HG03442 (cell line): ENCODE data around the gene CD79B.
A peak's percentile ranks its signal among the peaks of the same experiment; 100 is the strongest.

Experiments
- ATAC-seq: cut with Tn5 transposase; IDR thresholded peaks from one replicate; pipeline ENCODE4 v1.9.1; 2021; ENCODE audit warnings: mild to moderate bottlenecking, moderate library complexity; ENCODE audit not compliant: unreplicated experiment

CD79B gene

DNA sequence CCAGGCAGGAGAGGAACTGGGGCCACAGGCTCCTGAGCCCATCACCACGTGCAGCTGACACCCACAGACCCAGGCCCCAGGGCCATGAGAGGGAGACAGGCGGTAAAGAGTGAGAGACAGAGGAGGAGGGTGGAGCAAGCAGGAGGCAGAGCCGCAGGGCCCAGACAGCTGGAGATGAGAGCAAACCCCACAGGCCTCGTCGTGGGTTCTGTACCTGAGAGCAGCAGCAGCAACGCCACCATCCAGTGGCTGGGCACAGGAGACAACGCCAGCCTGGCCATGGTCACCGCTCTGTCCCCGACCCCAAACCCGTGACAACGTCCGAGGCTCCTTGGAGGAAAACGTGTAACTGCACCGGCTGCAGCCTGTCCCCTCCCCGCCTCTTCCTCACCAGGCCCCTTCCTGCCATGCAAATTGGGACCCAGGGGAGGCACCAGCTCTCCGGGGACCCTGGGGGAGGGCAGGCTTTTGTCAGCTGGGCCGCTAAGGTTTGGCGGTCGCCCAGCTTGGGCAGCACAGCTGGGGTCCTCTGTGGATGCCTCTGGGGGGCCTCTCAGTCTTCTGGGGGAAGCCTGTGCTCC lies at the start of gene CD79B:
Gene CD79B, minus strand, starts transcription at position 351 of the 581 bp plus-strand sequence. Its CDS starts 70 bp downstream, at position 281.
- ATAC-seq = peak; percentile 65

DNA sequence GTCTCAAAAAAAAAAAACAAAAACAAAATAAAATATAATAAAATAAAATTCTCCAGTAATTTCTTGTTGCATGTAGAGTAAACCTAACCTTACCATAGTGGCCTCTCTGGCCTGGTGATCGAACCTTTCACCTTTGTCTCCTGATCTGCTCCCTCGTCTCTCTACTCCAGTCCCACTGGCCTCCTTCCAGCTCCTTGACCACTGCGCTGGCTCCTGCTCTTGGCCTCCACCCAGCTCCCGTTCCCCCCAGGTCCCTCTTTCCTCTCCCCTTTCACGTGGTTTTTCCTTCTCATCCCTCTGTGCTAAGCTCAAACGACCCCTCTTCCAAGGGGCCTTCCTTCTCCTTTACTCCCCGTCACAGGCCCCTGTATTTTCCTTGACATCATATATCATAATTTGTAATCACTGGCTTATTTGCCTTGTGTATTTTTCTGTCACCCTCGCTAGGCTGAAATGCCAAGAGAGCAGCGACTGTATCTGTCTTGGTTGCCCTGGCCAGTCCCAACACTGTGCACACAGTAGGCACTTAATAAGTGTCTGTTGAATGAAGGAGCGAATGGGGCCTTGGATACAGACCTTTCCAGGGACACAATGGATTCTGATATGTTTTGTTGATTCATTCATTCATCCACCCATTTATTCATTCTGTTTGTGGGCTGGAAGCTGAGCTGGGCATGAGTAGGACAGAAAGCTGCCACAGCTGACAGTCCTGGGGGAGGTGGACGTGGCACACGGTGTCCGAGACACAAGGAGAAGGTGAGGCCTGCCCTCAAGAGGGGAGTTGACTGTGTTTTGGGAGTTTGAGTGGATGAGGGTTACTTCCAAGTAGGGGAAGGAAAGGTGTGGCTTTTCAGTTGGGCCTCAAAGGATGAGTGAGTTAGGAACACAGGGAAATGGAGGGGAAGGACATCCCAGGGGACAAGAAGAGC lies 46.4 kb upstream of the CD79B start:
- no peak for ATAC-seq

DNA sequence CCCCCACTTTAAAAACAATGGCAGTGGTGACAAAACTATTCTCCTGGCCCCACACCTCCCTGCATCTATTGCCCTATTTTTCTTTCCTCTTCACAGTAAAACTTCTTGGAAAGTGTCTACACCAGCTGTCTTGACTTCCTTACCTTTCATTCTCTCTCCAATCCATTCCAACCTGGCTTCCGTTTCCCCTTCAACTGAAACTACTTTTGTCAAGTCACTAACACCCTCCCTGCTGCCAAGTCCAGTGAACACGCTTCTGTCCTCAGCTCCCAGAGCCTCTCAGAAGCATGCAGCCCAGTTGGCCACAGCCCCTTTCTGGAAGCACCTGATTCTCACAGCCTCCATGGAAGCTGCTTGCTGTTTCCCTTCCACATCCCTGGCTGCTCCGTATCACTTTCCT lies 44.6 kb upstream of the CD79B start:
- ATAC-seq = no peak

DNA sequence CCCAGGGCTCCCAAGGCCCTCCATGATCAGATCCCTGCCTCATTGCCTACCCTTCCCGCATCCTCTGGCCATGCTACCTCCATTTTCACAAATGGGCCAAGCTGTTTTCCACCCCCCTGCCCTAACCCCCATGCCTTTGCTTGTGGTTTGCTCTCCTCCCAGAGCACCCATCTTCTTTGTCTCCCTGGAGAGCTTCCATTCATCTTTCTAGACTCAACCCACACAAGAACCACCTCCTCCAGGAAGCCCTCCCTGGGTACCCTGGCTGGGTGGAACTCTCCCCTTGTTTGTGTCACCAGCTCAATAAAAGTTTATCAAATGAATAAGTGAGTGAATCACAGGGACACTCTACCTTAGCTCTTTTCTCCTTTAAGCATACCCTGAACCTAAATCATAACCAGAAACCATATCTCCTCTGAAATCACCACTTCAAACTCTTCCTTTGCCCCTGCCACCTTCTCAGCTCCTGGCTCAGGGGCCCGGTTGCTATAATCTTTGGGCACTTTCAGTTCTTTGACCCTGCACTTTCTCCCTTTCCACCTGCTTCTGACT lies 43.5 kb upstream of the CD79B start:
- no peak for ATAC-seq

DNA sequence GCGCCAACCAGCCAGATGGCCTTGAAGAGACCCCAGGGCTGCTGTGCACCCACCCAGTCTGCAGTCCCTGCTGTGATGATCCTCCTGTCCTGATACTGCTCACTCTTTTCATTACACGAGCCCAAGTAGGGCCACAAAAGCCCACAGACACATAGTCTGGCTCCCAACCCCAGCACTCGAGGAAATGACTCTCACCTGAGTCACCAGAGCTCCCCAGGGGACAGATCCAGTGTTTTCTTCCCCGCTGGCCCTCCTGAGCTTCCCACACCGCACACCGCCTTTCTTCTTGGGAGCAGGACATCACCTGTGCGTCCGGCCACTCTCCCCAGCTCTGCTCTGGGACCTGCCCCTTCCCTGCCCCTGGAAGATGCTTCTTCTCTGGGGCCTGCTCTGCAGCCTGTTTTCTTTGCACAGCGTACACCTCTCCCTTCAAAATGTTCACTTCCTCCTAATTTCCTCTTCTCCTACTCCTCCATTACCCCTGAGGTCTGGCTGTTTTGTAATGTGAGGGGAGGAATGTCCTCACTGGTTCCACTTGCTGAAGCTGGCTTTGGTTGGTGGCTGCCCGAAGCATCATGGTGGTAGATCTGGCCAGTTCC lies 42.6 kb upstream of the CD79B start:
- ATAC-seq = no peak

DNA sequence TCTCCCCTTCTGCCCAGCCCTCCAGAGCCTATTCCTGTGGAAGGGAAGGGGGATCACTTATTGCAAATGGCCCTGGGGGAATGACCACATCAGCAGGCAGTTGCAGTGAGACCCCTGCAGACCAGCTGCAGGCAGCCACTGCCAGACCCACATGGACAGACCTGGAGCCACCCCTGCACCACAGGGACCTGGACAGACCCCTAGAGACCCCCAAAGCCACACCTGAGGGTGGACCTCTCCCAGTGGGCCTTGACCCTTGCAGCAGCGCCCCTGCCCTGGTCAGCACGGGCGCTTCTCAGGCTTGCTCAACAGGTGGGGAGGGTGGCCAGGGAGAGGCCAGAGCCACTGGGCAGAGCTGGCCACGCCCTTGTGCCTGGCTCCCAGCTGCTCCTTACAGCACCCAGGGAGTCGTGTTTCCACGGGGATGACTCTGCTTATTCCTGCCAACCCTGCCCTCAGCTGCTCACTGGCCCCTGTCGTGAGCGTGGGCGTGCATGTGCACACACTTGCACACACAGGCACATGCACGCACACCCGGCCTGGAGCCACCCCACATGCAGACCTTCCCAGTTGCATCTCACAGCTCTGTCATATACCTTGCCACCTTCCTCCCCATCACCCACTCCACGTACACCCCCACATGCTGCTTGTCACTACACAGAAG lies 41.9 kb upstream of the CD79B start:
- no peak for ATAC-seq

DNA sequence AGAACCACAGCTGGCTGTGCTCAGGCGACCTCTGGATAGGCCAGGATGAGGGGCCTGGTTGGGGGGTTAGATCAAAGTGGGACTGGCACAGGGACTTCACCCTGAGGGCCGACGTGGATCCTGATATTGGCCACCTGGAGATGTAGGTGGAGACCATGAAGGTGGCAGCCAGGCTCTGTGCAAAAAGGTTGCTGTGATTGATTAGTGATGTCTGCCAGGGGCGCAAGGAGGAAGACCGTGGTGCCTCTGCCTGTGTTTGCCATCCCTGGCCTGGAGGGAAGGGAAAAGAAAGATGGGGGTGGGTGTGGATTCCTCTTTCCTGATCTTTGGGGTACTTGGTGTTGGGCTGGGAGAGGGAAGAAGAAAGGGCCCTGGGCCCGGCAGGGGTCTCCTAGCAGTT lies 41.1 kb upstream of the CD79B start:
- no peak for ATAC-seq

DNA sequence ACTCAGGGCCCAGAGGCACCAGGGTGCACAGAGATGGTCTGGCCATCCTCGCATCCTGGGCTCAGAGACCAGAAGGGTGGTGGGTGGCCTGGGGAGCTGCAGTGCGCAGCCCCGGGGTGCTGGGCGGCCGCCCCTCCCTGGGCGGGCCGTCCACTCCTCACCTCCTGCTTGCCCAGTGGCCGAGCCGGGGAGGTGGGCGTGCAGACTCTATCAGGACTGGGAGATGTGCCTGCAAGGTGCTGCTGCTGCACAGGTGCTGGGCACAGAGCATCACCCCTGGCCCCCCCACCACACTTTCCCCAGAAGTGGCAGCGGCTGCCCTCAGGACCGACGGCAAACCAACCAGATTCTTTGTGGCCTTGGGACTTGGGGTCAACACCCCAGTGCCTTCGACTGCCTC lies 40.7 kb upstream of the CD79B start, which contains the start of gene SCN4A:
Gene SCN4A, minus strand, starts transcription at position 123 of the 400 bp plus-strand sequence. Its CDS starts 77 bp downstream, at position 46.
- no peak for ATAC-seq

DNA sequence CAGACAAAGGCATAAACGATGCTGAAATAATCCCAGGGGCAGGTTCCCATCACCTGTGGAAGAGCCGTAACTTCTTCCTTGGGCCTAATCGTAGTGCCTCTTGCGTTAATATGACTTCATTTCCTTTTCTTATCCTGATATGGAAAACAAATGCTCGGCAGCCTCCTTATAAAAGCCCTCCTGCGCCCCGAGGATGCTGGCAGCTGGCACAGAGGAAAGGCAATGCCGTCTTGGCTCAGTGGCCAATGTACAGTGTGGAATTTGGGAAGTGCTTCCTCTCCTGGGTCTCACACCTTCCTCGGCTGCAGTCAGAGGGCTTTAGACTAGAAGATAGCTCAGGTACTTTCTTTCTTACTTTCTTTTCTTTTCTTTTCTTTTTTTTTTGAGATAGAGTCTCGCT lies 37.1 kb upstream of the CD79B start:
- no peak for ATAC-seq

DNA sequence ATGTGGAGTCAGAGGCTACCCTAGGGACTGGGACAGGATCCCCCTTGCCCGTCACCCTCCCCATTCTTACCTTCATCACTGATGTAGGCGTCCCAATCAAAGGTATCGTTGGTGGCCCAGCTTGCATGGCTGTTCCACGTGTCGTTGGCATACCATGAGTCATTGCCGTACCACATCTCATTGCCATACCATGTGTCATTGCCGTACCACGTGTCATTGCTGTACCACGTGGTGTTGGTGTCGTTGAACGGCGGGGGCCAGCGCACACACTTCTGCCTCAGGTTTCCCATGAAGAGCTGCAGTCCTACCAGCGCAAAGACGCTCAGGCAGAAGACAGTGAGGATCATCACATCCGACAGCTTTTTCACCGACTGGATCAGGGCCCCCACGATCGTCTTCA lies 35.8 kb upstream of the CD79B start:
- no peak for ATAC-seq

DNA sequence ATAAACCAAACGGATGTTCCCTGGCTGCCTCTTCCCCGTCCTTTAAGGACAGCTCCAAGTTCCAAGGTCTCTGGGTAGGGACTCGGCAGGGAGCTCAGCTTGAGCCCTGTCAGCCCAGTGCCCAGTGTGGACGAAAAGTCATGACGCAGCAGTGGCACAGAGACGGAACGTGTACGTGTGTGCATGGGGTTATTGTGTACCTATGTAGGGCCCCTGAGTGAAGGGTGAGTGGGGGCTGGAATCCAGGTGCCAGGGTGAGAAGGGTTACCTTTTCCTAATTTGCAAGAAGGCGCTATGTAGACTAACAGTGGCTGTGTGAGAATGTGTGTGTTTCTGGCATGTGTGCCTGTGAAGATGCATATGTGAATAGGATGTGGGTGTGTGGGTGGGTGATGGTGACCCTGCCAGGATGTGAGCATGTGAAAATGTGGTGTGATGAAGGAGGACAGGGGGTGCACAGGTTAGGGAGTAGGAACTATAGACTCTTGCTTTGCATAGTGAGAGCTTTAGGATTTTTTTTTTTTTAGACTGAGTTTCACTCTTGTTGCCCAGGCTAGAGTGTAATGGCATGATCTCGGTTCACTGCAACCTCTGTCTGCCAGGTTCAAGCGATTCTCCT lies 34.6 kb upstream of the CD79B start:
- no peak for ATAC-seq

DNA sequence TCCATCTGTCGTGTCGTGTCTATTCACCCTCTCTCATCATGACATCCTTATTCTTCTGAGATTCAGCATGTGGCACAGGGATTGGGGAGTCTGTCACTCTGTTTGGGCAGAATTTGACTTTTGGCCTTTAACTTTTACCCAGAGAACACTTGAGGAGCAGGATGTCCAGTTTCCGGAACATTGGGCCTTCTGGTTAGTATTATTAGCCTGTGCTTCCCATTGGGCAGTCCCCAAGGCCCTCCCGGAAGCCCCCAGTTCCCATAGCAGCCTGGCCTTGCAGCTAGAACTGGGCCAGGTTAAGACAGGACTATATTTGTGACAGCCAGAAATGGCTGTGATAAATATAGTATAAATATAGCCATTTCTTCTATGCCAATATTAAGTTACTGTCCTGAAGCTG lies 31.0 kb upstream of the CD79B start:
- no peak for ATAC-seq

DNA sequence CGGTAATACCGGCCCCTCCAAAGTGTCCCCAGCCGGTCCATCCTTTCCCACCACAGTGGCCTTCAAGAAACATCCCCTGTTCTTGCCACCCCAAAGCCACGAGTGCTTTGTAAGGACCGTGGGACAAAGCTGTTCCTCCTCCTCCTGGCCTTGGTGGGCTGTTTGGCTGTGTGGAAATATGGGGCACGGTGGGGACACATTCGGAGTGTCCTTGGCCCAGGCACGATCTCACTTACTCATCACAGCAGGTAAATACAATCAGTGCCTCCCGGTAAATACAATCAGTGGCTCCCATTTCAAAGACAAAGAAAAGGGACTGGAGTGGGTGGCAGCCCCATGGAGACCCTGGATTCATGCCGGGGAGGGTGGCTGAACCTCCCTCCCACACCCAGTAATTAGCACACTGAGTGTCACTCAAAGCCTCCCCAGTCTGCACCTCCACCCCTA lies 30.2 kb upstream of the CD79B start:
- ATAC-seq = no peak

DNA sequence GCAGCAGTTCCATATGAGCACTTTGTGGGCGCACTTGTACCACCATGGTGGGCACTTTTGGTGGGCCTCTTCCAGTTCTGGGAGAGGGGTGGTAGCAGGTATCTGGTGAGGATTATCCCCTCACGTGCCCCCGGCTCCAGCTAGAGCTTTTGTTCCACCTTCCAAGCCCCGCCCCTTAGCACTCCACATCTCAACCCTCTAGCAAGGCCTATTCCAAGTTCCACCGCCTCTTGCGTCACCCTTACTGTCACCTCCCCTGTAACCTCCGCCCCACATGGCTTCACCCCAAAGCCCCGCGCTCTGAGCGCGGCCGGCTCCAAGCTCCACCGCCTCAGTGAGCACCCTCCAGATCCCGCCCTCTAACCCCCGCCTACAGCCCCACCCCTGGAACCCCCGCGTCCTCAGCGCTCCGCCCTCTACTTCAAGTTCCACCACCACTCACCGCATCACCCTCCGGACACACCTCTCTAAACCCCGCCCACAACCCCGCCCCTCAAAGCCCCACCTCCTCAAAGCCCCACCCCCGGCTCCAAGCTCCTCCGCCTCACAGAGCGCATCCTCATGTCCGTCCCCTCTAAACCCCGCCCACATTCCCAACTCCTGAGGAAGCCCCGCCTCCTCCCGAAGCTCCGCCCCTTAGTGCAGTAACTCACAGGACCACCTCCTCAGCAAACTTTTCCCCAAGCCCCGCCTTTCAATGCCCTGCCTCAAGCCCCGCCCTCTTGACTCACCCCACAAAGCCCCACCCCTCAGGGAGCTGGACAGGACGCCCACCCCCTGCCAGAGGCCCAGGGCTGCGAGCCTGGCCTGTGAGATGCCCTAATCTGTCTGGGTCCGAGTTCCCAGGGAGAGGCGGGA lies 29.5 kb upstream of the CD79B start:
- no peak for ATAC-seq

DNA sequence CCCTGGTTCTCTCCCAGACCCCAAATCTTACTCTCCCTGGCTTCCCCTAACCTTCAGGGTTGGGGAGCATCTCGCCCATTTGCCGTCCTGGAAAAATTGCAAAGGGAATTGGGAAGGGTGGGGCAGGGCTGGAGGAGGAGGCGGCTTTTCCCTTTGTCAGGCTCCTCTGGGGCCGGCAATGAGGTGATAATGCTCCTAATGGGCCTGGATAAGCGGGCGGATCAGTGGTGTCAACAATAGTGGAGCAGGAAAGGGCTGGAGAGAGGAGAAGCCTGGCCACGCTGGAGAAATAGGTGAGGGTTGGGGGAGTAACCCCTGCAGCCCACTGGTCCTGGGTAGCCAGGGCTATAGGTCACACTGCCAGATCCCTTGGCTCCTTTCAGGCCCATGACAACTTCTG lies 28.3 kb upstream of the CD79B start:
- ATAC-seq = no peak

DNA sequence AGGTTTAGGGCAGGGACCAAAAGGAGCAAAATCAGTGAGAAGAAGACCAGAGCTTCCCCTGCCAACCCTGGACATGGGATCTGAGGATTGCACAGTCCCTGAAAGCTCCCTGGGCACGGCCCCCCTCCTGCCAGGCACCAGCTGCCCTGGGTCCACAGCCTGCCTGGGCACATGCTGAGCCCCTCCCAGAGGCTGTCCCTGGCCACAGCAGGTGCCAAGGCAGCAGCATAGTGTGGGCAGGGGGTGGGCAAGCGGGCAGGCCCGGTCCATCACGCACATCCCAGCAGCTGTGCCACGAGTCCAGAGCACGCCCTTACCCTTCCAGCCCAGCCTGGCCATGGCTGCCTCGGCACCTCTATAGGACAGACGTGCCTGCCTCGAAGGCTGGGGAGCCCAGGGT lies 27.9 kb upstream of the CD79B start:
- no peak for ATAC-seq

DNA sequence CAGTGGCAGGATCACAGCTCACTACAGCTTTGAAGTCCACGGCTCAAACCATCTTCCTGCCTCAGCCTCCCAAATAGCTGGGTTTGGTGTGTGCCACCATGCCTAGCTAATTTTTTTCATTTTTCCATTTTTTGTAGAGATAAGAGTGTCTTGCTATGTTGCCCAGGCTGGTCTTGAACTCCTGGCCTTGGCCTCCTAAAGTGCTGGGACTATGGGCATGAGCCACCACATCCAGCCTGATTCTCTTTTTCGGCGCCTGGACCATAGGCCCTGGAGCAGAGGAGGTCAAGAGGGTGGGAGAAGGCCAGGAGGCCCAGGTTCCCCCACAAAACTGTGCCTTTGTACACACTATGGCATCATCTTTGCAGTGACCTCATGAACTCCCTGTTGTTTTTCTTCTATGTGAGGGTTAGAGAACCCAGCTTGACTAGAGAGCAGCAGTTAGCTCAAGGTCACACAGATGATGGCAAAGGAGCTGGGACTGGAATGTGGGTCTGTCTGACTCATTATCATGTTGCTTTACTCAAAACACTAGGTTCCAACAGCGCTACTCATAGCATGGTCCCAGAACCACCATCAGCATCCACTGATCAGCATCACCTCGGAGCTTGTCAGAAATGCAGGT lies 24.3 kb upstream of the CD79B start:
- no peak for ATAC-seq

DNA sequence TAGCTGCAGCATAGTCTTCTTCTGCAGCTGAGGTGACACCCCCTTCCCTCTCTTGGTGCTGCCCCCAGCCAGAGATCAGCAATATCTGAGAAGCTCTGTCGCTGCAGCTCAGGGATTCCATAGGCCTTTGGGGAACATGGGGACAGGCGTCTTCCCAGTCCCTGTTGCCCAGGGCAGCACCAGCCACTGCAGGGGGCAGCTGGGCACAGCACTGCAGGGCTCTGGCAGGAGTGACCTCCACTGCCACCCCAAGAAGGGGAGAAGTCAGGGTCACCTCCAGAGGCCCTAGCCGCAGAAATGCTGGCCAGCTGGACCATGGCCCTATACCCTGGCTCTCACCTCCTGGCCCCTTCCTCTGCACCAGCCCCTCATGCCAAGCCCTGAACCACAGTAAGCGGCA lies 23.7 kb upstream of the CD79B start:
- no peak for ATAC-seq

DNA sequence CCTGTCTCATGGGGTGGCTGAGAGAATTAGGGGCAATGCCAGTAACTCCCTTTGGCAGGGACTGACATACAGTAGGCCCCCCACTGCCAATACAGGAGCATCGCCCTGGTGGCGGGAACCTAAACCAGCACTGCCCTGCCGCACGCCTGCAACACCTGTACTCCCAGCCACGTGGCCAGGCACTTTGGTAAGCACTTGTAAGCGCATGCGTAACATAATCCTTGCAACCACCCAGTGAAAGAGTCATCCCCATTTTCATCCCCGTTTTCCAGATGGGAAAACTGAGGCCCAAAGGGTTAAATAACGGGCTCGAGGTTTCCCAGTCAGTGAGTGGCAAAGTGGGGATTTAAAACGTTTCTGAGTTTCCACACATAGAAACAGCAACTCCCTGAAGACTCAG lies 23.1 kb upstream of the CD79B start:
- ATAC-seq = no peak
